H1 (cell line): ENCODE results near the gene ENOPH1. TPM values are rescaled to one million over a fixed set of nuclear protein-coding genes. Genes with fewer than 3 reads are reported as not detected.

ENCODE experiments used
- CTCF ChIA-PET: fragments of 300-600 bp; sonication (Branson Sonifier 250); formaldehyde crosslinking; loops from one replicate; lab custom pipeline; 2021; ENCODE audit not compliant: partially characterized antibody; lab: Charles Lee
- POLR2A ChIA-PET: fragments of 300-600 bp; sonication (Branson Sonifier 250); formaldehyde crosslinking; loops from one replicate; lab custom pipeline; 2021; ENCODE audit warnings: inconsistent platforms; ENCODE audit not compliant: partially characterized antibody; lab: Charles Lee
- DNase-seq, 2 experiments: peaks; one replicate each; pipeline versions ENCODE4 v3.0.0 to v3.0.0-alpha.2; 2010 to 2022; ENCODE audit warnings: low spot score in 2 of 2, low read depth in 1 of 2, mixed read lengths in 1 of 2
- FAIRE-seq: peaks from 2 replicates; lab custom pipeline; 2011; peaks lifted over from hg19 to GRCh38; lab: Jason Lieb, UNC
- H2AFZ ChIP-seq: 2 replicates; pipeline ENCODE4 v1.8.1; 2012; ENCODE audit warnings: low read length, inconsistent platforms
- H2AK5ac ChIP-seq: 2 replicates; pipeline ENCODE4 v1.6.1; 2013; ENCODE audit warnings: low read depth, low read length
- H2BK120ac ChIP-seq: replicated peaks from 2 replicates; pipeline ENCODE3; 2013; ENCODE audit warnings: low read depth, low read length, inconsistent platforms
- H2BK12ac ChIP-seq: 2 replicates; pipeline ENCODE4 v1.6.1; 2013; ENCODE audit warnings: low read depth, low read length
- H2BK15ac ChIP-seq: 2 replicates; pipeline ENCODE4 v1.6.1; 2013; ENCODE audit warnings: low read length
- H2BK20ac ChIP-seq: 2 replicates; pipeline ENCODE4 v1.6.1; 2013; ENCODE audit warnings: low read length
- H2BK5ac ChIP-seq: 2 replicates; pipeline ENCODE4 v1.6.1; 2013; ENCODE audit warnings: low read depth, low read length
- H3K14ac ChIP-seq: 2 replicates; pipeline ENCODE4 v1.6.1; 2013; ENCODE audit warnings: inconsistent platforms; ENCODE audit not compliant: insufficient read length
- H3K18ac ChIP-seq: 2 replicates; pipeline ENCODE4 v1.6.1; 2013; ENCODE audit warnings: low read length; ENCODE audit errors: extremely low read depth
- H3K23ac ChIP-seq: 2 replicates; pipeline ENCODE4 v1.6.1; 2013; ENCODE audit warnings: inconsistent platforms; ENCODE audit not compliant: insufficient read length
- H3K23me2 ChIP-seq: 2 replicates; pipeline ENCODE4 v1.6.1; 2013; ENCODE audit warnings: low read depth, low read length
- H3K27ac ChIP-seq: 2 replicates; pipeline ENCODE4 v1.6.1; 2011; ENCODE audit warnings: low read depth, low read length, inconsistent platforms
- H3K27me3 ChIP-seq, 4 experiments: replicated peaks in 1 of 4; 1 replicate in 1 of 4; 2 replicates in 3 of 4; pipeline versions ENCODE4 v1.6.1 to v1.8.1; 2011 to 2013; ENCODE audit warnings: low read length in 3 of 4, mild to moderate bottlenecking in 3 of 4, inconsistent platforms in 2 of 4, mixed read lengths in 2 of 4, moderate library complexity in 1 of 4; ENCODE audit not compliant: control insufficient read depth in 3 of 4, insufficient read depth in 3 of 4; ENCODE audit errors: extremely low read depth in 1 of 4
- H3K36me3 ChIP-seq, 4 experiments: 2 replicates each; pipeline versions ENCODE4 v1.6.1 to v1.8.1; 2011 to 2013; ENCODE audit warnings: mild to moderate bottlenecking in 4 of 4, low read length in 3 of 4, moderate library complexity in 2 of 4, control low read depth in 1 of 4, inconsistent platforms in 1 of 4; ENCODE audit not compliant: insufficient read depth in 4 of 4, control insufficient read depth in 2 of 4
- H3K4ac ChIP-seq: replicated peaks from 2 replicates; pipeline ENCODE3; 2013; ENCODE audit warnings: low read length, low read depth, mixed read lengths, inconsistent platforms; ENCODE audit not compliant: insufficient read length
- H3K4me1 ChIP-seq, 4 experiments: replicated peaks in 1 of 4; 1 replicate in 1 of 4; 2 replicates in 3 of 4; pipeline versions ENCODE4 v1.6.1 to v1.8.1; 2011 to 2013; ENCODE audit warnings: low read length in 3 of 4, inconsistent platforms in 2 of 4, mixed read lengths in 1 of 4; ENCODE audit not compliant: insufficient read depth in 4 of 4, control insufficient read depth in 3 of 4
- H3K4me2 ChIP-seq, 2 experiments: 2 replicates each; pipeline versions ENCODE4 v1.6.1 to v1.8.1; 2011 to 2013; ENCODE audit warnings: low read depth in 2 of 2, low read length in 2 of 2, control low read depth in 1 of 2, inconsistent platforms in 1 of 2, mild to moderate bottlenecking in 1 of 2; ENCODE audit not compliant: insufficient read depth in 1 of 2
- H3K4me3 ChIP-seq, 4 experiments: fragments of 200-600, 300-600 bp in 1 of 4; sonication (generic), shearing (Covaris generic), sonication (Bioruptor Twin) in 1 of 4; 2 replicates each; pipeline versions ENCODE4 v1.5.1 to v1.8.1; 2011 to 2016; ENCODE audit warnings: low read length in 4 of 4, low read depth in 3 of 4, control low read depth in 2 of 4, inconsistent platforms in 2 of 4, mild to moderate bottlenecking in 2 of 4, mixed read lengths in 1 of 4, moderate library complexity in 1 of 4; ENCODE audit not compliant: insufficient read depth in 2 of 4; ENCODE audit errors: extremely low read depth in 1 of 4
- H3K56ac ChIP-seq: replicated peaks from 2 replicates; pipeline ENCODE3; 2013; ENCODE audit warnings: low read depth, mild to moderate bottlenecking, mixed read lengths, low read length, inconsistent platforms; ENCODE audit not compliant: insufficient read length
- H3K79me1 ChIP-seq: 2 replicates; pipeline ENCODE4 v1.6.1; 2013; ENCODE audit warnings: low read depth, low read length, control low read depth
- H3K79me2 ChIP-seq, 2 experiments: 2 replicates each; pipeline versions ENCODE4 v1.6.1 to v1.8.1; 2012 to 2013; ENCODE audit warnings: low read length in 2 of 2, mild to moderate bottlenecking in 2 of 2, inconsistent platforms in 1 of 2; ENCODE audit not compliant: insufficient read depth in 2 of 2, control insufficient read depth in 1 of 2
- H3K9ac ChIP-seq, 4 experiments: replicated peaks in 1 of 4; 1 replicate in 1 of 4; 2 replicates in 3 of 4; pipeline versions ENCODE4 v1.6.1 to v1.8.1; 2011 to 2013; ENCODE audit warnings: low read depth in 3 of 4, low read length in 3 of 4, control low read depth in 2 of 4, mild to moderate bottlenecking in 2 of 4, moderate library complexity in 2 of 4, inconsistent platforms in 1 of 4; ENCODE audit errors: extremely low read depth in 1 of 4
- H3K9me3 ChIP-seq, 2 experiments: 2 replicates each; pipeline versions ENCODE4 v1.6.1 to v1.8.1; 2012 to 2013; ENCODE audit warnings: mild to moderate bottlenecking in 2 of 2, moderate library complexity in 2 of 2, control low read depth in 1 of 2, inconsistent platforms in 1 of 2, low read depth in 1 of 2, low read length in 1 of 2, mixed read lengths in 1 of 2; ENCODE audit not compliant: insufficient read depth in 2 of 2
- H4K20me1 ChIP-seq, 2 experiments: replicated peaks in 1 of 2; 2 replicates each; pipeline versions ENCODE3 to v1.8.1; 2011 to 2013; ENCODE audit warnings: inconsistent platforms in 2 of 2, low read length in 2 of 2, mild to moderate bottlenecking in 1 of 2; ENCODE audit not compliant: insufficient read depth in 2 of 2, control insufficient read depth in 1 of 2
- H4K5ac ChIP-seq: 2 replicates; pipeline ENCODE4 v1.6.1; 2013; ENCODE audit warnings: low read length, low read depth, mixed read lengths, inconsistent platforms; ENCODE audit not compliant: insufficient read length
- H4K8ac ChIP-seq: 2 replicates; pipeline ENCODE4 v1.8.0; 2013; ENCODE audit warnings: mild to moderate bottlenecking, moderate library complexity, low read length, inconsistent platforms; ENCODE audit not compliant: insufficient read depth; ENCODE audit errors: extremely low read depth
- H4K91ac ChIP-seq: replicated peaks from 2 replicates; pipeline ENCODE3; 2013; ENCODE audit warnings: low read length, mixed read lengths, inconsistent platforms; ENCODE audit not compliant: insufficient read length
- FOSL1 ChIP-seq: IDR thresholded peaks from 2 replicates; pipeline ENCODE4 v1.6.1; 2011; ENCODE audit warnings: mild to moderate bottlenecking, low read depth, low read length, moderate library complexity; ENCODE audit not compliant: insufficient read depth
- KDM1A ChIP-seq: fragments of 200-600, 300-600 bp; sonication (generic); IDR thresholded peaks from 2 replicates; pipeline ENCODE4 v1.7.1; 2016; ENCODE audit warnings: mild to moderate bottlenecking, low read length, borderline replicate concordance
- POLR2AphosphoS5 ChIP-seq: IDR thresholded peaks from 2 replicates; pipeline ENCODE4 v1.6.1; 2011; ENCODE audit warnings: low read depth, low read length
- SIRT6 ChIP-seq: IDR thresholded peaks from one replicate; pipeline ENCODE4 v1.7.1; 2012; ENCODE audit warnings: low read length, inconsistent platforms
- SIX5 ChIP-seq: IDR thresholded peaks from 2 replicates; pipeline ENCODE4 v1.6.1; 2011; ENCODE audit warnings: mild to moderate bottlenecking, low read depth, low read length
- SP4 ChIP-seq: IDR thresholded peaks from 2 replicates; pipeline ENCODE4 v1.6.1; 2012; ENCODE audit warnings: low read length, inconsistent platforms
- TBP ChIP-seq: IDR thresholded peaks from 2 replicates; pipeline ENCODE4 v1.6.1; 2011; ENCODE audit warnings: low read depth, low read length, improper control_type of control experiment
- TEAD4 ChIP-seq: IDR thresholded peaks from 2 replicates; pipeline ENCODE4 v1.6.1; 2012; ENCODE audit warnings: low read depth, low read length, inconsistent platforms, mixed read lengths
- WGBS, 2 experiments: shearing (Covaris generic) in 1 of 2; methylation state at CpG; one replicate each; pipeline versions ENCODE4 v1.1.6 to v1.1.7; 2013 to 2015; ENCODE audit warnings: low lambda C conversion rate in 2 of 2, mixed read lengths in 2 of 2, inconsistent platforms in 1 of 2, low coverage in 1 of 2, missing lambda C conversion rate in 1 of 2; ENCODE audit not compliant: insufficient replicate concordance in 2 of 2, insufficient coverage in 1 of 2, insufficient read length in 1 of 2; ENCODE audit errors: extremely low coverage in 1 of 2, missing lambda C conversion rate in 1 of 2; 5-methylcytosine and 5-hydroxymethylcytosine counted together
- polyA plus RNA-seq, 7 experiments: library from polyadenylated mRNA; depleted of rRNA in 3 of 7; stranded (reverse) in 5 of 7; unstranded in 2 of 7; fragments of >200 nt in 5 of 7; fragments of 200-250 nt in 2 of 7; gene quantifications; 1 replicate in 5 of 7; 2 replicates in 1 of 7; 4 replicates in 1 of 7; pipeline versions ENCODE4 v1.2.1 to v1.2.3, GENCODE V29; 2011 to 2013; ENCODE audit warnings: missing spikeins in 2 of 7, mixed read lengths in 2 of 7
- total RNA-seq: library from RNA; stranded (reverse); fragmentation: NEBNext Ultra II Directional; extraction: Animal tissue kit (Norgen Biotek cat#: 25700); gene quantifications from 2 replicates; pipeline ENCODE4 v1.2.1, GENCODE V29; 2021
- TF ChIP-seq, protein P1 (sequence below): IDR thresholded peaks from 2 replicates; pipeline ENCODE4 v1.6.1; 2012; ENCODE audit warnings: inconsistent platforms

ENOPH1 gene
- total and polyA plus RNA-seq, 2 of the 8 experiments (the other 6 are each of a cell fraction or from before 2014, with no cell fraction given): 25.1 to 89.3 TPM

DNA sequence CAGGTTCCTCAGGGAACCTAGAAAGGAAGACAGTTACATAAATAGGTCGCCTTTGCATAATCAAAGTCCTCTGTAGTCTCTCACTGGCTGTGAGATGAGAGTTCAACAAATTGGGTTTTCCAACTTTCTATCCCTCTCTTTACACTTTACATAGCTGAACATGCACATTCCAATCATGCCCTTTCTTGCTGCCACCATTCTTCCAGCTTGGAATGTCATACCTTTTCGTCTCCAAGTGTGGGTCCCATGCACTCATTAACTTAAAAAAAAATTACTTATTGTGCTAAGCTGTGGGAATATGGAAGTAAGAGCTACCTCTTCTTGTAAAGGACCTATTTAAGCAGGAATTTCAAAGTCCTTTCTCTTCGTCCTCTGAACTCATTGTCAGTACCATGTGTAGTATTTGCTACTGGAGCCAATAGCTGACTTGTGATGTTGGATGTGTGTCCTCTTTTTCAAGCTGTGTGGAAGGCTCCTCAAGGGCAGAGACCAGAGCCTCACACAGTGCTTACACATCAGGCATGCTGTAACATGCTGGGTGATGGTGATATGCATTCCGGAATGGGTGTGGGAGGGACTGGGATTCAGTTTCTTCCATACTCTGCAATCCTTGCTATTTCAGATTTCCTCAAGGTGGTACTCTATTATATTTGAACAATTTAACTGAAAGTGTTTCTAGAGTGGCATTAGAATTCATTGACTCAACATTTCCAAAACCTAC, 7.1 kb downstream of the ENOPH1 start:
- H3K18ac ChIP-seq: no peak overlapping the region
- H3K27me3 ChIP-seq: no peaks in the 10 kb centered on the region
- H2BK5ac ChIP-seq: no peak overlapping the region
- H3K9ac ChIP-seq: no peak overlapping the region
- no peak overlapping the region for H2BK120ac ChIP-seq
- no peaks in the 10 kb centered on the region for H3K23me2 ChIP-seq
- no peak overlapping the region for H4K91ac ChIP-seq
- H3K4me3 ChIP-seq: no peak overlapping the region
- peak overlapping the region; percentile 41; the same call in 1 of the 2 replicates for H2AK5ac ChIP-seq
- no peak overlapping the region for H3K56ac ChIP-seq
- no peak overlapping the region for H2BK20ac ChIP-seq
- no peaks in the 10 kb centered on the region for H3K9me3 ChIP-seq
- H3K14ac ChIP-seq: no peak overlapping the region
- no peak overlapping the region for H2BK15ac ChIP-seq
- FAIRE-seq (no peak), DNase-seq (no peak)
- H3K4ac ChIP-seq: peak overlapping the region; percentile 39
- peaks cover 0 to 14% (median 3%) of the 10 kb centered on the region in 4 experiments; a peak in 2 of 8 replicates for H3K36me3 ChIP-seq
- no peak overlapping the region for H4K5ac ChIP-seq
- POLR2A ChIA-PET: interaction anchor here (0.7 to 11.4 kb wide), 7 partner anchors 8 to 71 kb away, joined by 3 to 126 read pairs (median 4); partner anchors contain the start of genes ENOPH1 and HNRNPDL
- peaks cover 0 to 7% (median 0%) of the 10 kb centered on the region in 4 experiments; a peak in 2 of 7 replicates for H3K4me1 ChIP-seq
- no peak overlapping the region for H3K23ac ChIP-seq
- H2AFZ ChIP-seq: no peak overlapping the region
- peaks cover 73 to 100% of the 10 kb centered on the region in 2 experiments for H3K79me2 ChIP-seq
- H4K20me1 ChIP-seq: peaks cover 16 to 34% of the 10 kb centered on the region in 2 experiments
- no peak overlapping the region for H3K27ac ChIP-seq
- no peak overlapping the region for H2BK12ac ChIP-seq
- WGBS, 2 experiments: 87% methylated on average over 4 of the region's 4 CpGs; no CpG with 5 or more reads in 1 of the 2 experiments
- peaks cover 3% of the 10 kb centered on the region; the same call in 1 of the 2 replicates for H3K79me1 ChIP-seq
- no peak overlapping the region for H4K8ac ChIP-seq
- H3K4me2 ChIP-seq: peak overlapping the region; percentile 16 to 35; a peak in 2 of 4 replicates
- CTCF ChIA-PET: interaction anchor here (1.1 to 2.5 kb wide), 3 partner anchors 9 to 150 kb away, joined by 3 to 9 read pairs (median 3); no protein-coding TSS in a partner anchor
- TF ChIP-seq SIRT6 (no peak), SIX5 (no peak), KDM1A (no peak), POLR2AphosphoS5 (no peak), TEAD4 (no peak), FOSL1 (no peak), TBP (no peak), SP4 (no peak)
- TF ChIP-seq, protein P1, sequence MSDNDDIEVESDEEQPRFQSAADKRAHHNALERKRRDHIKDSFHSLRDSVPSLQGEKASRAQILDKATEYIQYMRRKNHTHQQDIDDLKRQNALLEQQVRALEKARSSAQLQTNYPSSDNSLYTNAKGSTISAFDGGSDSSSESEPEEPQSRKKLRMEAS: no peak
